Measurements from ENCODE around the gene AUNIP. TPM values are rescaled to one million over a fixed set of nuclear protein-coding genes. Genes with fewer than 3 reads are reported as not detected.

The AUNIP gene
- total RNA-seq, 1 donor from 2014 or later = 1.9 TPM

DNA sequence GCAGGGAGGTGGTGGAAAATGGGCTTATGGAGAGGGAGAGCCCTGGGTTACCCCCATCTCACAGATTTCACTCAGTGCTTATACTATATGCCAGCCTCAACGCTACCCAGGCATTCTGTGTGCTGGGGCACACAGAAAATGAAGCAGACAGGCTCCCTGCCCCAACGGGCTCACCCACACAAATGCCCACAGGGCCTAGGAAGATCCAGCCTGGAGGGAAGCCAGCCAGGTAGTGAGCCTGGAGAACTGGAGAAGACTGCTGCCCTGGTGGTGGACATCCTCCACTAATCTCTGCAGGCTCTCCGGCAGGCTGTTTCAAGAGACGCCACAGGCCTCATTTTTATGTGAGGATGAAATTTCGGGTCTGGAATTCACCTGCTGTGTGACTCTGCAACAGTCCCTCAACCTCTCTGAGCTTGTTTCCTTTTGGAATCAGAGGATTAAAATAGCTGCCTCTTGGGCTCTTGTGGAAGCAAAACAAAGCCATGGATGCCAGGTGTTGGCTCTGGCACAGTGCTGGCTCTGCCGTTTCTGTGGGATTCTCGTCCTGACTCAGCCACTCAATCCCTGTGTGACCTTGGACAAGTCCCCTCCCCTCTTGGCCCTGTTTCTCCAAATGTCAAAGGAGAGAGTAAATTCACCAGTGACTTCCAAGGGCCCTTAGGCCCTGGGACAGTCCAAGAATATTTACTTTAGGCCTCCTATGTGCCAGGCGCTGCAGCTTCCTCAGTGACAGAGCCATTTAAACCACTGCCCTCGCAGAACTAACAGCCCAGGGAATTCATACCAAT lies 12.6 kb upstream of the AUNIP start:
- Mint-ChIP-seq H3K36me3 (ENCODE audit: unreplicated experiment) (peaks cover 3% of the 10 kb centered on the region), H3K4me3 (ENCODE audit: unreplicated experiment) (no peak overlapping the region), H3K27me3 (ENCODE audit: unreplicated experiment) (no peaks in the 10 kb centered on the region), H3K27ac (ENCODE audit: unreplicated experiment) (no peak overlapping the region), H3K4me1 (ENCODE audit: unreplicated experiment) (peaks cover 19% of the 10 kb centered on the region), H3K9me3 (ENCODE audit: unreplicated experiment) (no peaks in the 10 kb centered on the region)
- no peak for DNase-seq (ENCODE audit: extremely low spot score, unreplicated experiment)
- TF ChIP-seq, protein P1, sequence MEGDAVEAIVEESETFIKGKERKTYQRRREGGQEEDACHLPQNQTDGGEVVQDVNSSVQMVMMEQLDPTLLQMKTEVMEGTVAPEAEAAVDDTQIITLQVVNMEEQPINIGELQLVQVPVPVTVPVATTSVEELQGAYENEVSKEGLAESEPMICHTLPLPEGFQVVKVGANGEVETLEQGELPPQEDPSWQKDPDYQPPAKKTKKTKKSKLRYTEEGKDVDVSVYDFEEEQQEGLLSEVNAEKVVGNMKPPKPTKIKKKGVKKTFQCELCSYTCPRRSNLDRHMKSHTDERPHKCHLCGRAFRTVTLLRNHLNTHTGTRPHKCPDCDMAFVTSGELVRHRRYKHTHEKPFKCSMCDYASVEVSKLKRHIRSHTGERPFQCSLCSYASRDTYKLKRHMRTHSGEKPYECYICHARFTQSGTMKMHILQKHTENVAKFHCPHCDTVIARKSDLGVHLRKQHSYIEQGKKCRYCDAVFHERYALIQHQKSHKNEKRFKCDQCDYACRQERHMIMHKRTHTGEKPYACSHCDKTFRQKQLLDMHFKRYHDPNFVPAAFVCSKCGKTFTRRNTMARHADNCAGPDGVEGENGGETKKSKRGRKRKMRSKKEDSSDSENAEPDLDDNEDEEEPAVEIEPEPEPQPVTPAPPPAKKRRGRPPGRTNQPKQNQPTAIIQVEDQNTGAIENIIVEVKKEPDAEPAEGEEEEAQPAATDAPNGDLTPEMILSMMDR (IDR thresholded peaks at IDR 0.05) = no peak

DNA sequence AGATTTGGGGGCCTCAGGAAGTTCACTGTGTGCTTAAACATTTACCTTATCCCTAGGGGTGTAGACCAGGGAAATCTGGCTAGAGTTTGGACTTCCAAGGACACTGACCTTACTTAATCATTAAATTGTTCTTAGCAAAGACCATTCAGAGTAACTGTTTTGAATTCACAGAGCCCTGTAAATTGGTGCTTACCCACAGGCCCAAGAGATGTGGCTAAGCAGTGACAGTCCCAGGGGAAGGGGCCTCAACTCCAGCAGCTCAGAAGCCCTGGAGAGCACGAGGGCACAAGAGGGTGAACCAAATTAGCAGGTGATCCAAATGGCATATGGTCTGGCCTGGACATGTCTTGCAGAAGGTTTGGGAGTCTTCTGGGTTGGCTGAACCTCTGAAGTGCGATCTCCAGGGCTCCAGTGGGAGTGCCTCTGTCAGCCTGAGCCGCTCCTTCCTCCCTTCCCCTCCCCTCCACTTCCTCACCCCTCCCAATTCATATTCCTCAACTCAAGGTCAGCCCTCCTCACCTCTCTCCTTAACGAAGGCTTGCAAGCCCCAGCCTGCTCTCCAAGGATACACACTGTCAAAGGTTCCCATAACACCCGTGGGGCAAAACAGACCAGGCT lies 11.9 kb upstream of the AUNIP start:
- Mint-ChIP-seq H3K27ac (ENCODE audit: unreplicated experiment) (no peak overlapping the region), H3K9me3 (ENCODE audit: unreplicated experiment) (no peaks in the 10 kb centered on the region), H3K36me3 (ENCODE audit: unreplicated experiment) (peaks cover 3% of the 10 kb centered on the region), H3K27me3 (ENCODE audit: unreplicated experiment) (no peaks in the 10 kb centered on the region), H3K4me1 (ENCODE audit: unreplicated experiment) (peaks cover 16% of the 10 kb centered on the region), H3K4me3 (ENCODE audit: unreplicated experiment) (no peak overlapping the region)
- no peak for DNase-seq (ENCODE audit: extremely low spot score, unreplicated experiment)
- TF ChIP-seq, protein P1 (IDR thresholded peaks at IDR 0.05) = no peak

DNA sequence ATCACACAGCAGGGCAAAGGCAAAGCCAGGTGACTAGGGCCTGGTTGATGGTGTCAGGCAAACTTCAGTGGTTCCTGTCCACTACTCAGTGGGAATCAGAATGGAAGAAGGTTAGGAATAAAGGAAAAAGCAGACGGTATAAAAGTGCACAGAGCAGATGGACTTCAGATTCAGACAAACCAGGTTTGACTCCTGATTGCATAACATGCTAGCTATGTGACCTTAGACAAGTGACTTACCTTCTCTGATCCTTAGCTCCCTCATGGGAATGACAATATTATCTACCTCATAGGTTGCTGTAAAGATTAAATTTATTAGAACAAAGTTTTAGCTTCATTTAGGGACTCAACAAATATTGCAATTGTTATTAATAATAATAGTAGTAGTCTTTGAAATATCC lies 11.4 kb upstream of the AUNIP start:
- H3K4me1 Mint-ChIP-seq (ENCODE audit: unreplicated experiment) = peaks cover 13% of the 10 kb centered on the region
- H3K27me3 Mint-ChIP-seq (ENCODE audit: unreplicated experiment) = no peaks in the 10 kb centered on the region
- H3K36me3 Mint-ChIP-seq (ENCODE audit: unreplicated experiment) = peaks cover 3% of the 10 kb centered on the region
- TF ChIP-seq, protein P1 (IDR thresholded peaks at IDR 0.05) = no peak
- no peak overlapping the region for H3K4me3 Mint-ChIP-seq (ENCODE audit: unreplicated experiment)
- H3K27ac Mint-ChIP-seq (ENCODE audit: unreplicated experiment) = no peak overlapping the region
- no peak for DNase-seq (ENCODE audit: extremely low spot score, unreplicated experiment)
- no peaks in the 10 kb centered on the region for H3K9me3 Mint-ChIP-seq (ENCODE audit: unreplicated experiment)

DNA sequence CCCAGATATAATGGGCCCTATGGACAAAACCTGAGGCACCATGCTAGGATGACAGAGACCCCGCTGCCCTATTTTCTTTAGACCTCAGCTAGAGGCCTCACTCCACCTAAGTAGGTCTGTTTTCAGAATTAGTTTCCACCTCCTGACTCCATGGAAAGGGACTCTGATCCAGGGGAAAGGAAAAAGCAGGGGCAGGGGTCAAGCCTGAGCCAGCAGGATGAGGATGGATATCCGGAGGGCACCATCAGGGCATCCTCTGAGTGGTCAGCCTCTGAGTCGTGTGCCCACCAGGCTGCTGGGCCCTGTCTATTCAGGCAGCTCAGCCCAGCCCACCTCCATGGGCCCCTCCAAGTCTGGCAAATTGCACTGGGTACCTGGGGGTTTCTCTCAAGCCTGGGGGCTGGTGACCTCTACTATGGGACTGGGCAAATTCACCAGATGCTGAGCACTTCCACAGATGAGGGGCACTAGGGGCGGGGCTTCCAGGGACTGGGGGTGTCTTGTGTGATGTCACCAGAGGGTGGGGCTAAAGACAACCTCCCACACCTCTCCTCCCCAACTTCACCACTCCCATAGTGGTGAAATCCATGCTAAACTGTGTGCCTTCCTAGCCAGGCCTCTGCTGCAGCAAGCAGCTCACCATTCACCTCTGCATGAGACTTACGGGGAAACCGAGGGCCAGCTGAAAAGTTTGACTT lies 10.8 kb upstream of the AUNIP start:
- H3K27me3 Mint-ChIP-seq (ENCODE audit: unreplicated experiment) = no peaks in the 10 kb centered on the region
- no peak overlapping the region for H3K27ac Mint-ChIP-seq (ENCODE audit: unreplicated experiment)

More for the DNA sequence above, 10.8 kb upstream of the AUNIP start:
- Mint-ChIP-seq H3K9me3 (ENCODE audit: unreplicated experiment) (no peaks in the 10 kb centered on the region), H3K36me3 (ENCODE audit: unreplicated experiment) (peaks cover 3% of the 10 kb centered on the region), H3K4me1 (ENCODE audit: unreplicated experiment) (peaks cover 12% of the 10 kb centered on the region), H3K4me3 (ENCODE audit: unreplicated experiment) (no peak overlapping the region)
- TF ChIP-seq, protein P1 (IDR thresholded peaks at IDR 0.05) = no peak
- no peak for DNase-seq (ENCODE audit: extremely low spot score, unreplicated experiment)
